ENCODE results near the gene EFHC2.
"Not testable (repeated sequence)": the region's sequence is repeated elsewhere in the genome, so short reads cannot be mapped to it uniquely, and the experiment has no call there.

Gene EFHC2

GRCh38 chrX:44253575-44253942, 89.9 kb downstream of the EFHC2 start:
- H3K4me3 ChIP-seq (replicated peaks; ENCODE audit: low read depth, low read length): no peak overlapping the region

DNA sequence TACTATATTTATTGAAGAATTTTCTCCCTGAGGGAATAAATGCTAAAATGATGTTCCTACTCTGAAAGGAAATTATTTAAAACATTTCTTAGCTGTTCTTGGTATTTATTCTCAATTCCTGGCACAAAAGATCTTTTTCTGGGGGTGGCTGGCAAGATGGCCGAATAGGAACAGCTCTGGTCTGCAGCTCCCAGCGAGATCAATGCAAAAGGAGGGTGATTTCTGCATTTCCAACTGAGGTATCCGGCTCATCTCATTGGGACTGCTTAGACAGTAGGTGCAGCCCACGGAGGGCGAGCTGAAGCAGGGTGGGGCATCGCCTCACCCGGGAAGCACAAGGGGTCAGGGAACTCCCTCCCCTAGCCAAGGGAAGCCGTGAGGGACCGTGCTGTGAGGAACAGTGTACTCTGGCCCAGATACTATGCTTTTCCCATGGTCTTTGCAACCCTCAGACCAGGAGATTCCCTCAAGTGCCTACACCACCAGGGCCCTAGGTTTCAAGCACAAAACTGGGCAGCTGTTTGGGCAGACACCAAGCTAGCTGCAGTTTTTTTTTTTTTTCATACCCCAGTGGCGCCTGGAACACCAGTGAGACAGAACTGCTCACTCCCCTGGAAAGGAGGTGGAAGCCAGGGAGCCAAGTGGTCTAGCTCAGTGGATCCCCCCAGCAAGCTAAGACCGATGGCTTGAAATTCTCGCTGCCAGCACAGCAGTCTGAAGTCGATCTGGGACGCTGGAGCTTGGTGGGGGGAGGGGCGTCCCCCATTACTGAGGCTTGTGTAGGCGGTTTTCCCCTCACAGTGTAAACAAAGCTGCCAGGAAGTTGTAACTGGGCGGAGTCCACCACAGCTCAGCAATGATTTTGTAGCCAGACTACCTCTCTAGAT, 90.5 kb downstream of the EFHC2 start:
- H3K4me3 ChIP-seq (replicated peaks; ENCODE audit: low read depth, low read length); H3K27me3 ChIP-seq (replicated peaks; ENCODE audit: control insufficient read depth, insufficient read depth, low read length); H3K36me3 ChIP-seq (ENCODE audit: control insufficient read depth, insufficient read depth, low read length): not testable (repeated sequence)
- DNase-seq (ENCODE audit: extremely low read depth, insufficient read length): peak; percentile 19

More at GRCh38 chrX:44253575-44253942, 89.9 kb downstream of the EFHC2 start:
- Histone ChIP-seq H3K27me3 (replicated peaks; ENCODE audit: control insufficient read depth, insufficient read depth, low read length) (no peaks in the 10 kb centered on the region), H3K36me3 (ENCODE audit: control insufficient read depth, insufficient read depth, low read length) (no peaks in the 10 kb centered on the region)
- TF ChIP-seq, protein P1, sequence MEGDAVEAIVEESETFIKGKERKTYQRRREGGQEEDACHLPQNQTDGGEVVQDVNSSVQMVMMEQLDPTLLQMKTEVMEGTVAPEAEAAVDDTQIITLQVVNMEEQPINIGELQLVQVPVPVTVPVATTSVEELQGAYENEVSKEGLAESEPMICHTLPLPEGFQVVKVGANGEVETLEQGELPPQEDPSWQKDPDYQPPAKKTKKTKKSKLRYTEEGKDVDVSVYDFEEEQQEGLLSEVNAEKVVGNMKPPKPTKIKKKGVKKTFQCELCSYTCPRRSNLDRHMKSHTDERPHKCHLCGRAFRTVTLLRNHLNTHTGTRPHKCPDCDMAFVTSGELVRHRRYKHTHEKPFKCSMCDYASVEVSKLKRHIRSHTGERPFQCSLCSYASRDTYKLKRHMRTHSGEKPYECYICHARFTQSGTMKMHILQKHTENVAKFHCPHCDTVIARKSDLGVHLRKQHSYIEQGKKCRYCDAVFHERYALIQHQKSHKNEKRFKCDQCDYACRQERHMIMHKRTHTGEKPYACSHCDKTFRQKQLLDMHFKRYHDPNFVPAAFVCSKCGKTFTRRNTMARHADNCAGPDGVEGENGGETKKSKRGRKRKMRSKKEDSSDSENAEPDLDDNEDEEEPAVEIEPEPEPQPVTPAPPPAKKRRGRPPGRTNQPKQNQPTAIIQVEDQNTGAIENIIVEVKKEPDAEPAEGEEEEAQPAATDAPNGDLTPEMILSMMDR (IDR thresholded peaks at IDR 0.05; ENCODE audit: insufficient read depth, low read length, poor library complexity, severe bottlenecking): no peak
- DNase-seq (ENCODE audit: extremely low read depth, insufficient read length): no peak

DNA sequence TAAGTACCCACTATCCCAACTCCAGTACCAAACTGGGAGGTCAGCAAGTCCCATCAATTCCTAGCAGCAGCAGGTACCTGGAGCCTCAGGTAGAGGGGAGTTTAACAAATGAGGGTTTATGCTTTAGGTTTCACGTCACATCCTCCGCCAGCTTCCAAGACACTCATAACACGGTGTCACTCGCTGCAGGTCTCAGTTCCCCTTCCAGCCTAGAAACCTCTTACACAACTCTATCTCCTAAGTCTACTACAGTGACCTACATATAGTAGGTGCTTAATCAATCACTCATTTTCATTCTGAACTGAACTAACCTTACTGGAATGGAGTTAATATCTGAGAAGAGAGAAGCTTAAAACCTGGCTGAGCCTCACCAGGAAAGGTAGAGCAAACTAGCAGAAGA, 96.0 kb downstream of the EFHC2 start:
- no peak for DNase-seq (ENCODE audit: extremely low read depth, insufficient read length)
- Histone ChIP-seq H3K36me3 (ENCODE audit: control insufficient read depth, insufficient read depth, low read length) (no peaks in the 10 kb centered on the region), H3K27me3 (replicated peaks; ENCODE audit: control insufficient read depth, insufficient read depth, low read length) (no peaks in the 10 kb centered on the region), H3K4me3 (replicated peaks; ENCODE audit: low read depth, low read length) (no peak overlapping the region)
- TF ChIP-seq, protein P1 (IDR thresholded peaks at IDR 0.05; ENCODE audit: insufficient read depth, low read length, poor library complexity, severe bottlenecking): no peak

GRCh38 chrX:44246826-44247225, 96.6 kb downstream of the EFHC2 start:
- no peak overlapping the region for H3K4me3 ChIP-seq (replicated peaks; ENCODE audit: low read depth, low read length)
- no peaks in the 10 kb centered on the region for H3K27me3 ChIP-seq (replicated peaks; ENCODE audit: control insufficient read depth, insufficient read depth, low read length)
- TF ChIP-seq, protein P1 (IDR thresholded peaks at IDR 0.05; ENCODE audit: insufficient read depth, low read length, poor library complexity, severe bottlenecking): no peak
- no peaks in the 10 kb centered on the region for H3K36me3 ChIP-seq (ENCODE audit: control insufficient read depth, insufficient read depth, low read length)
- no peak for DNase-seq (ENCODE audit: extremely low read depth, insufficient read length)

GRCh38 chrX:44245733-44246132, 97.7 kb downstream of the EFHC2 start:
- no peak overlapping the region for H3K4me3 ChIP-seq (replicated peaks; ENCODE audit: low read depth, low read length)
- TF ChIP-seq, protein P1 (IDR thresholded peaks at IDR 0.05; ENCODE audit: insufficient read depth, low read length, poor library complexity, severe bottlenecking): no peak
- DNase-seq (ENCODE audit: extremely low read depth, insufficient read length): no peak
- no peaks in the 10 kb centered on the region for H3K27me3 ChIP-seq (replicated peaks; ENCODE audit: control insufficient read depth, insufficient read depth, low read length)
- no peaks in the 10 kb centered on the region for H3K36me3 ChIP-seq (ENCODE audit: control insufficient read depth, insufficient read depth, low read length)

- Histone ChIP-seq H3K36me3 (ENCODE audit: control insufficient read depth, insufficient read depth, low read length) (no peaks in the 10 kb centered on the region), H3K27me3 (replicated peaks; ENCODE audit: control insufficient read depth, insufficient read depth, low read length) (no peaks in the 10 kb centered on the region), H3K4me3 (replicated peaks; ENCODE audit: low read depth, low read length) (no peak overlapping the region)
- TF ChIP-seq, protein P1 (IDR thresholded peaks at IDR 0.05; ENCODE audit: insufficient read depth, low read length, poor library complexity, severe bottlenecking): peak; percentile 47
- DNase-seq (ENCODE audit: extremely low read depth, insufficient read length): no peak
These were observed 99.5 kb downstream of the EFHC2 start for GRCh38 chrX:44244008-44244407.
